GM21786 (cell line): ENCODE results near the gene FNIP2.
"Not testable (repeated sequence)": the region's sequence is repeated elsewhere in the genome, so short reads cannot be mapped to it uniquely, and the experiment has no call there.

ENCODE experiments used
- ATAC-seq: cut with Tn5 transposase; IDR thresholded peaks from one replicate; pipeline ENCODE4 v1.9.1; 2021; ENCODE audit not compliant: unreplicated experiment

Gene FNIP2

DNA sequence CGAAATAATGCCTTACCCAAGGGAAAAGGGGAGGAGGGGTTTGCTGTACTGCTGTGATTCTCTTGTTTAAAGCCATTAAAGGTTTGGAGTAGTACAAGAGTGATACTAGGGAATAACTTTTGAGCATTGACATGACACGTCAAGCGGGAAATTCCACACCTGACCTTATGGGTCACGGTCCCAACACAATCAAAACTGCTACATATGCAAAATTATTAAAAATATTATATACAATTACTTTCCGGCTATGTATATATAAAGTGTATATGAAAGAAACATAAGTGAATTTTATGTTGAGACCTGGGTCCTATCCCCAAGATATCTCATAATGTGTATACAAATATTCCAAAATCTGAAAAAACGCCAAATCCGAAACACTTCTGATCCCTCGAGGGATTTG is 21.0 kb downstream of the FNIP2 start:
- ATAC-seq = no peak

GRCh38 chr4:158793021-158793420 is 24.2 kb downstream of the FNIP2 start:
- no peak for ATAC-seq

DNA sequence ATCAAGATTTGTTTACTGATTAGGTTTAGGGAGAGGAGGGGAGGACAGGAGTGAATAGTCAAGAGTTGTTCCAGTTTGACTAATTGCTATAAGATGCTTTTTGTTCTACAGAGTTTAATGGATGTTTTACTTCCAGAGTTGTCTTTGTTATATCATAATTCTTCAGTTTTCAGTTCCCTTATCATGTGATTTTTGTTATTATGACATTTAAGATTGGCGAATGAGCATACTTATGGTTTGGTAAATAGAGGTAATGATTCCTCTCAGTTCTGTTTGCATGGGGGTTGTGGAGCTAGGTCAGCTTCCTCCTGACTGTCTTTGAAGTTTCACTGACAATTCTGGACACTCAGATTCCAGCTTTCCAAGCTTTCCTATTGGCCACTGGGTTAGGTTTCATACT is 24.6 kb downstream of the FNIP2 start:
- ATAC-seq = not testable (repeated sequence)

GRCh38 chr4:158796370-158797140 is 27.7 kb downstream of the FNIP2 start:
- ATAC-seq = no peak

GRCh38 chr4:158798062-158798461 is 29.2 kb downstream of the FNIP2 start:
- ATAC-seq = no peak

GRCh38 chr4:158799013-158799770 is 30.4 kb downstream of the FNIP2 start:
- peak; percentile 39 for ATAC-seq

DNA sequence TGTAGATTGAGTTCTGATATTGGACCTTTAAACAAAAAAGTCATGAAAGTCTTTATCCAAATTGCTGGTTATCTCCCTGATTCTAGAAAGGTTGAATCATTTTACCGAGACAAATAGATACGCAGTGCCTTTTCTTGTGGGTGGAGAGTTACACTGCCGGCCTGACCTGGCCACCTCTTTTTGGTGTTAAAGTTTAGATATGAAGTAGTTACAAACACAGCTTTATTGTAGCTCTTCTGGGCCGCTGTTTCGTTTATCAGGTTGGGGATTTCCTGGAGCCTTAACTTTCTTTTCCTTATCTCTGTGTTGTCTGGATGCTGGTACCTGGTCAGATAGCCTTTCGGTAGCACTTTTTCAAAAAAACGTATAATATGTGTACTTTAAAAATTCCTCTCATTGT is 31.0 kb downstream of the FNIP2 start:
- ATAC-seq = no peak

- ATAC-seq = no peak
These were observed 32.2 kb downstream of the FNIP2 start for GRCh38 chr4:158801066-158801465.

DNA sequence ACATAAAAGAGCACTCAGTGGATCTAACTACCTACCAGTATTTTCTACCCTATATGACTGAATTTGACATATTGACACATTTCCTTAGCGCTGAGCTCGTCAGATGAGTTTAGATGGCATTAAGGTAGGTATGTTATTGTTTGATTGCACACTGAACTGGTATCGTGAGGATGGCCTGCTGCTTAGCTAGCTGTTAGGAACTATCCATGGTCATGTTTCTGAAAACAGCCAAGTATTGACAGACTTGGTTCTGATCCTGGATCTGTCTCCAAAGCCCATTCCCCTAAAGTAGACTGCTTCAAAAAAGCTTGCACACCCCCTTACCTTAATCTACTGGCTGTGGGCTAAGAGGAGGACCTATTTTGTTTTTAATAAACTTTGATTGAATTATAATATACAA is 32.9 kb downstream of the FNIP2 start:
- ATAC-seq = no peak

- ATAC-seq = no peak
These were observed 34.1 kb downstream of the FNIP2 start for GRCh38 chr4:158802914-158803313.

DNA sequence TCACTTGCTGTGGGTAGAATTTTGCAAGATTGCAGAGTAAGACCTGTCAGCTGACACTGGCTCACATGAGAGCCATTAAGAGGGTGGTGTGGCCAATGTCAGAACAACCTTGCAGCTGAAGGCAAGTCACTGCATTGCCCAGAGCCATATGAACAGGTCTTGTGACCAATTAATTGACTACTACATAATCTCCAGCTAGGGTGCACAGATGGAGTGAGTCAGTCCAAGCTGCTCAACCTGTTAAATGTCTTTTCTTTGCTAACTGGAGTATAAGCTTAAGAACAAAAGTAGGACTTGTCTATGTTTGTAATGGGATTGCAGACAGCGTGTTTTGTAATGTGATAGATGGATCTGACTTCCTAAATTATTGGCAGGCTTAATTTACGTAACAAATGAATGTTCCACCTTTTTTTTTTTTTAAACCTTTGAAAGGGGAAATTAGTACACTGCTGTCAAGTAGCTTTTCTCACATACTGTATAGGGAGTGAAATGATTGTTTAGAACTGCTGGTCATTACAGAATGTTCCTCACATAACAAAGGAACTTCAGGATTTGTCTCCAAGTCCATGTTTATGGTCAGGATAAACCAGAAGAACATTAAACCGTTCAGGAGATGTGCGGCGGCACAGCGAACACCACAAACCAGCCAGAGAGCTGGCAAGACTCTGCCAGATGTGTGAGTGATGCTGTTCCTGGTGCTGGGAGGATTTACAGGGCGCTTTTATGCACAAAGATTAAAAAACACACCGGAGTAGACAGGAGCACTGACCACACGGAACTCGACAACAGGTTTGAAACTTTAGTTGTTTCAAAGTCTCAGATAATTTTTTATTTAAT is 37.0 kb downstream of the FNIP2 start:
- no peak for ATAC-seq

GRCh38 chr4:158807691-158808090 is 38.9 kb downstream of the FNIP2 start:
- ATAC-seq = no peak

DNA sequence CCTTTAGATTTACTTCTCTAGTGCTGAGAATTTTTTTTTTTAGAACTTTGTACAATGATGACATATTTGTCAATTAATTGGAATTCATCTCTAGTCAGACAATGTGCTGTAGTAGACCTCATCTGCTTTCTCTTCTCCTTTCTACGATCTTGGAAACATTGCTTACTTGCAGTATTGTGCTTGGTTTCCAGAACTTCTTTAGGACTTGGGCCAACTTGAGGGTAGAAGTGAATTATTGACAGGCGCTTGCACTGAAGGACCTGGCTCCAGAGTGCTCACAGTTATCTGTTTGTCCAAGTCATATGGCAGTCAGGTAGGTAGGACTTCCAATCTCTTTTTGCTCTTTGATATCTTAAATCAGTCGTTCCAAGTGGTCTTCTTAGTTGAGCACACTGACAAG is 39.6 kb downstream of the FNIP2 start:
- ATAC-seq = no peak

- not testable (repeated sequence) for ATAC-seq
These were observed 40.4 kb downstream of the FNIP2 start for GRCh38 chr4:158809208-158809607.

DNA sequence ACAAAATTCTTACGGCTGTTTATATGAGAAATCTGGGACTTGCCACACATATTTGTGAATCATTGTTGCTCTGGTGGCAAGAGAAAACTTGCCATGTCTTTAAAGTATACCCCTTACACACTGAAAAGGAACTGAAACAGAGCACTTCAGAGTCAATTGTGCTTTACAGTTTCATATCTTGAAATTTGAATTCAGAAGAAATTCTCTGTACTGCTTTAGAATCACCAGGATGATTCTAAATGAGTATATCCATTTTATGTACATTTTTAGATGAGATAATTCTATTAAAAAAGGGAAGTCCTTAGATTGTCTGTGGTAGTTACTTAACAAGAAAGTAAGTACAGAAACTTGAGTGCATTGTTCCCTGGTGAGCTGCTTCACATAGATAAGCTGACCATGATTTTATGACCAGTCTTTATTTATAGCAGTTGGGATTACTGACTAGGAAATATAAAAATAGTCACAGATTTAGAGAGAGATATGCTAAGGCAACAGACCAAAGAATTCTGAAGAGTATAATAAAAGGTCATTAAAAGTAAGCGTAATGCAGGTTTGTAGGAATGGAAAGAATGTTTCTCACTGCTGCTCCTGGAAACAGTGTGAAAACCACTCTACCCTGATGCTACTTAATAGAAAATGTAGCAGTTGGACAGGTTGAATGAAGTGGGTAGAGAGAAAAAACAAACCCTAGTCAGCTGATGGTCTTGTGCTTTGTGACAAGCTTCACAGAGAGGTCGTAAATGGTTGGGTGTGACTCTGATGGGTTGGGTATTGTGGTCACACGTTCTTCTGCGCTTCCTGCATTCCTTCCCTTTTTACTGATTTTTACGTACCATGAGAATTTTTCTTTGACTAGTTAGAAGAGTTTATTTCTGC is 41.0 kb downstream of the FNIP2 start:
- peak; percentile 75 for ATAC-seq

DNA sequence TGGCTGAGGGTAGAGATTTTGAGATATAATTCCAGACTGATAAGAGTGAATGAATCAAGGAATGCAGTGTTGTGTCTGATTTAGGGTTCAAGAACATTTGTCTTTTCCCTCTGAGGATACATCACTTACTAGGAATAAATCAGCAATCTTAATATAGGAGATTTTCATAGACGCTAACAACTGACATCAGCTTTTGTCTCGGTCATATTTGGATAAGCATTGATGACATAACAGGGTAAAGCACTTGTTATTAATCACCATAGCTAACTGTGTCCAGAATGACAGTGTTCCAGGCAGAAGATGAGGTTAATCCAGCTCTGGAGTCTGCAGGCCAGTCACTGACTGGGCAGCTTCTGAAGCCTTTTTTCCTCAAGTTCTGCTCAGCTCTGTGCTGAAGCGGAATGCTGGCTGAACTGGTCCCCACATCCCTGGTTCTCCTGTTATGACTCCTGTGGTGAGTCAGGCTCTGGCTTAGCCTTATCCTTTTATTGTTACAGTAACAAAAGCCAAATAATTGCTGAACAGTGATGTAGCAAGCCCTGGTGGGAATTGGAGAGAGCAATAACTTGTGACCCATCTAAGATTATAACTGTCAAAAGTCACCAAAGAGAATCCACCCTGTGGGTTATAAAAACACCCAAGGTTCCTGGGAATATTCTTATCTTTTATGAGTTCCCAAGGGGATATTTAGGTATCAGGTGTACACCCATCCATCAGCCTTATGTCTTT is 41.8 kb downstream of the FNIP2 start:
- no peak for ATAC-seq

DNA sequence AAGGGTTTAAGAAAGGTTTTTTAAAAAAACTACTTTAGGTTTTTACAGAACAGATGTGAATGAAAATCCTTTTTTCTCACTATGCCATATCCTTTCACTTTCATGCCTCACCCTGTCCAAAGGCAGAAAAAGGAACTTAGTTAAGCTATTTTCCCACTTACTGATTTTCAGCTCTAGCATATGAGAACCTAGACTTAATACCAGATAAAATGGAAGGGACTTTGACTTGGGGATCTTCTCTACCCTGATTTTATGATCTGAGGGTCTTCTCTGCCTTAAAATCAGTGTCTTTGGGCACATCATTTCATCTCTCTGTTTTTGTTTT is 42.4 kb downstream of the FNIP2 start:
- no peak for ATAC-seq

DNA sequence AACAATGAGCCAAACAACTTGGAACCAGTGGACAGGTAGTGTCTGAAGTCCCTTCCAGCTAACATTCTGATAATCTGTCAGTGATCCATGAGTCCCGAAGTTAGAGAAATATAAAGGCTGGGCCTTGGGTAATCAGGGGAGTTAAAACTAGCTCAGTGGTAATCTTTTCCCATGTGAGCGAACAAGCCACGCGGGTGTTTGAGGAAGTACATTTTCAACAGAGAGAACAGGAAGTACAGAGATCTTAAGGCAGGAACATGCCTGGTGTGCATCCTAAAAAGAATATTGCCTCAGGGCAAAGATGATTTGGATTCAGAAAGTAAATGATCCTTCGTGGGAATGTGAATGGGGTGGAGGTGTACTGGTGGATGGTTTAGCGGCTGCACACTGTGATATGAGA is 42.9 kb downstream of the FNIP2 start:
- no peak for ATAC-seq

- ATAC-seq = no peak
These were observed 43.3 kb downstream of the FNIP2 start for GRCh38 chr4:158812133-158812532.

- ATAC-seq = no peak
These were observed 43.7 kb downstream of the FNIP2 start for GRCh38 chr4:158812543-158812942.
